ENCODE measurements around the gene PPME1. TPM values are rescaled to one million over a fixed set of nuclear protein-coding genes. Genes with fewer than 3 reads are reported as not detected.

The PPME1 gene
- total and polyA plus RNA-seq, 9 of the 15 experiments (the other 6 are each of a cell fraction or from before 2014, with no cell fraction given): 9.8 to 81.7 (median 37.6) TPM

DNA sequence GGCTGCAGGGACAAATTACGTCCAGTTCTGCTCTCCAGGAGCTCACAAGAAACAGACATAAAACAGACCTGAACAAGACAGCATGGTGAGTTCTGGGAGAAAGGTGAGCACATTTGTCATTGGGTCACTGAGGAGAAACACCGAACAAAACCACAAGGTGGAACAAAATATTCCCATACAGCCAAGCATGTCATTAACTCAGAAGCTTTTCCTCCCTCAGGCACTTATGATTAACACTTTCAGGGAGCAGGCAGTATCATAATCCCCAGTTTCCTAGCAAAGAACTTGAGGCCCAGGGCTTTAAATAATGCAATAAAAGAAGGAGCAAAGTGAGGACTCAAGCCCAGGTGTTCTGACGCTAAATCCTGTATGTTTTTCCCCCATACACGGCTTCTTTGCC, 97.4 kb downstream of the PPME1 start:
- H3K9me3 ChIP-seq (replicated peaks; ENCODE audit: control insufficient read depth, insufficient read depth, low read depth, low read length): no peaks in the 10 kb centered on the region
- WGBS (ENCODE audit: insufficient coverage, low coverage, missing lambda C conversion rate): 0% methylated on average over 4 of the region's 4 CpGs
- no TSS peak for BruUV-seq (replicated peaks)
- H3K27ac ChIP-seq (ENCODE audit: extremely low read depth, low read depth, low read length): no peak overlapping the region
- in situ Hi-C loops (cut with MboI) (no loop called here), intact Hi-C loops (cut with micrococcal nuclease) (no loop called here)
- TF ChIP-seq, protein P1, sequence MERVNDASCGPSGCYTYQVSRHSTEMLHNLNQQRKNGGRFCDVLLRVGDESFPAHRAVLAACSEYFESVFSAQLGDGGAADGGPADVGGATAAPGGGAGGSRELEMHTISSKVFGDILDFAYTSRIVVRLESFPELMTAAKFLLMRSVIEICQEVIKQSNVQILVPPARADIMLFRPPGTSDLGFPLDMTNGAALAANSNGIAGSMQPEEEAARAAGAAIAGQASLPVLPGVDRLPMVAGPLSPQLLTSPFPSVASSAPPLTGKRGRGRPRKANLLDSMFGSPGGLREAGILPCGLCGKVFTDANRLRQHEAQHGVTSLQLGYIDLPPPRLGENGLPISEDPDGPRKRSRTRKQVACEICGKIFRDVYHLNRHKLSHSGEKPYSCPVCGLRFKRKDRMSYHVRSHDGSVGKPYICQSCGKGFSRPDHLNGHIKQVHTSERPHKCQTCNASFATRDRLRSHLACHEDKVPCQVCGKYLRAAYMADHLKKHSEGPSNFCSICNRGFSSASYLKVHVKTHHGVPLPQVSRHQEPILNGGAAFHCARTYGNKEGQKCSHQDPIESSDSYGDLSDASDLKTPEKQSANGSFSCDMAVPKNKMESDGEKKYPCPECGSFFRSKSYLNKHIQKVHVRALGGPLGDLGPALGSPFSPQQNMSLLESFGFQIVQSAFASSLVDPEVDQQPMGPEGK (CRISPR knock-in tag; IDR thresholded peaks at IDR 0.05; ENCODE audit: borderline replicate concordance): no peak
- TF ChIP-seq SRF (CRISPR knock-in tag; IDR thresholded peaks at IDR 0.05) (no peak), NELFE (IDR thresholded peaks at IDR 0.05; ENCODE audit: insufficient read depth, insufficient read length) (no peak), IFI16 (CRISPR knock-in tag; IDR thresholded peaks at IDR 0.05) (no peak), CC2D1A (IDR thresholded peaks at IDR 0.05) (no peak), CBFA2T3 (IDR thresholded peaks at IDR 0.05) (no peak), SMARCA5 (IDR thresholded peaks at IDR 0.05) (no peak), CXXC5 (CRISPR knock-in tag; IDR thresholded peaks at IDR 0.05) (no peak), RBM34 (IDR thresholded peaks at IDR 0.05; ENCODE audit: borderline replicate concordance, insufficient read depth, low read length) (no peak), MNT (conservative IDR thresholded peaks at IDR 0.05) (no peak)
- TF ChIP-seq, protein P2, sequence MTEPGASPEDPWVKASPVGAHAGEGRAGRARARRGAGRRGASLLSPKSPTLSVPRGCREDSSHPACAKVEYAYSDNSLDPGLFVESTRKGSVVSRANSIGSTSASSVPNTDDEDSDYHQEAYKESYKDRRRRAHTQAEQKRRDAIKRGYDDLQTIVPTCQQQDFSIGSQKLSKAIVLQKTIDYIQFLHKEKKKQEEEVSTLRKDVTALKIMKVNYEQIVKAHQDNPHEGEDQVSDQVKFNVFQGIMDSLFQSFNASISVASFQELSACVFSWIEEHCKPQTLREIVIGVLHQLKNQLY (CRISPR knock-in tag; conservative IDR thresholded peaks at IDR 0.05): no peak
- TF ChIP-seq, protein P3, sequence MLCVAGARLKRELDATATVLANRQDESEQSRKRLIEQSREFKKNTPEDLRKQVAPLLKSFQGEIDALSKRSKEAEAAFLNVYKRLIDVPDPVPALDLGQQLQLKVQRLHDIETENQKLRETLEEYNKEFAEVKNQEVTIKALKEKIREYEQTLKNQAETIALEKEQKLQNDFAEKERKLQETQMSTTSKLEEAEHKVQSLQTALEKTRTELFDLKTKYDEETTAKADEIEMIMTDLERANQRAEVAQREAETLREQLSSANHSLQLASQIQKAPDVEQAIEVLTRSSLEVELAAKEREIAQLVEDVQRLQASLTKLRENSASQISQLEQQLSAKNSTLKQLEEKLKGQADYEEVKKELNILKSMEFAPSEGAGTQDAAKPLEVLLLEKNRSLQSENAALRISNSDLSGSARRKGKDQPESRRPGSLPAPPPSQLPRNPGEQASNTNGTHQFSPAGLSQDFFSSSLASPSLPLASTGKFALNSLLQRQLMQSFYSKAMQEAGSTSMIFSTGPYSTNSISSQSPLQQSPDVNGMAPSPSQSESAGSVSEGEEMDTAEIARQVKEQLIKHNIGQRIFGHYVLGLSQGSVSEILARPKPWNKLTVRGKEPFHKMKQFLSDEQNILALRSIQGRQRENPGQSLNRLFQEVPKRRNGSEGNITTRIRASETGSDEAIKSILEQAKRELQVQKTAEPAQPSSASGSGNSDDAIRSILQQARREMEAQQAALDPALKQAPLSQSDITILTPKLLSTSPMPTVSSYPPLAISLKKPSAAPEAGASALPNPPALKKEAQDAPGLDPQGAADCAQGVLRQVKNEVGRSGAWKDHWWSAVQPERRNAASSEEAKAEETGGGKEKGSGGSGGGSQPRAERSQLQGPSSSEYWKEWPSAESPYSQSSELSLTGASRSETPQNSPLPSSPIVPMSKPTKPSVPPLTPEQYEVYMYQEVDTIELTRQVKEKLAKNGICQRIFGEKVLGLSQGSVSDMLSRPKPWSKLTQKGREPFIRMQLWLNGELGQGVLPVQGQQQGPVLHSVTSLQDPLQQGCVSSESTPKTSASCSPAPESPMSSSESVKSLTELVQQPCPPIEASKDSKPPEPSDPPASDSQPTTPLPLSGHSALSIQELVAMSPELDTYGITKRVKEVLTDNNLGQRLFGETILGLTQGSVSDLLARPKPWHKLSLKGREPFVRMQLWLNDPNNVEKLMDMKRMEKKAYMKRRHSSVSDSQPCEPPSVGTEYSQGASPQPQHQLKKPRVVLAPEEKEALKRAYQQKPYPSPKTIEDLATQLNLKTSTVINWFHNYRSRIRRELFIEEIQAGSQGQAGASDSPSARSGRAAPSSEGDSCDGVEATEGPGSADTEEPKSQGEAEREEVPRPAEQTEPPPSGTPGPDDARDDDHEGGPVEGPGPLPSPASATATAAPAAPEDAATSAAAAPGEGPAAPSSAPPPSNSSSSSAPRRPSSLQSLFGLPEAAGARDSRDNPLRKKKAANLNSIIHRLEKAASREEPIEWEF (CRISPR knock-in tag; IDR thresholded peaks at IDR 0.05): no peak
- H3K79me2 ChIP-seq (ENCODE audit: control insufficient read depth, insufficient read depth, low read length): no peaks in the 10 kb centered on the region
- no peaks in the 10 kb centered on the region for H3K36me3 ChIP-seq (ENCODE audit: control insufficient read depth, insufficient read depth, low read length)
- FAIRE-seq (no peak), ATAC-seq (no peak), DNase-seq (ENCODE audit: extremely low read depth in 1 of 4, low spot score in 3 of 4) (no peak)
- no peaks in the 10 kb centered on the region for H3K9me1 ChIP-seq (ENCODE audit: control insufficient read depth, insufficient read depth, low read length)
- H2AFZ ChIP-seq (ENCODE audit: low read depth, low read length): no peak overlapping the region
- ChIA-PET CTCF (ENCODE audit: low intra/inter-chr PET ratio) (no interaction called here), POLR2A (interaction anchor here (0.9 to 1.3 kb wide), 2 partner anchors 8 to 12 kb away, joined by 4 to 6 read pairs; no protein-coding TSS in a partner anchor)
- H3K4me1 ChIP-seq (replicated peaks in 1 of 2; ENCODE audit: control insufficient read depth in 2 of 2, insufficient read depth in 2 of 2, low read length in 2 of 2): no peaks in the 10 kb centered on the region
- H3K27me3 ChIP-seq (ENCODE audit: control insufficient read depth in 2 of 2, insufficient read depth in 2 of 2, low read length in 2 of 2): peaks cover 23 to 41% of the 10 kb centered on the region in 2 experiments; a peak in 4 of 5 replicates
- H3K4me3 ChIP-seq: no peak overlapping the region
- H3K9ac ChIP-seq (ENCODE audit: insufficient read depth in 1 of 2, low read depth in 2 of 2, low read length in 2 of 2): no peak overlapping the region
- no peak overlapping the region for H3K4me2 ChIP-seq (ENCODE audit: insufficient read depth, low read length)
- no peaks in the 10 kb centered on the region; the same call in 1 of the 2 replicates for H4K20me1 ChIP-seq (replicated peaks; ENCODE audit: control insufficient read depth, insufficient read depth, low read length)
